C4-2B (cell line): Measurements from ENCODE around the gene ARHGAP15.

Experiments used
- H3K27ac ChIP-seq: fragments of 450-650 bp; 2 replicates; pipeline ENCODE4 v1.5.1; 2017
- ZFX ChIP-seq: fragments of 450-650 bp; IDR thresholded peaks from 2 replicates; pipeline ENCODE4 v1.6.1; 2017
- TF ChIP-seq, protein P1 (sequence below): fragments of 450-650 bp; conservative IDR thresholded peaks from 2 replicates; pipeline ENCODE4 v1.5.1; 2017; ENCODE audit warnings: mild to moderate bottlenecking

Gene ARHGAP15

DNA sequence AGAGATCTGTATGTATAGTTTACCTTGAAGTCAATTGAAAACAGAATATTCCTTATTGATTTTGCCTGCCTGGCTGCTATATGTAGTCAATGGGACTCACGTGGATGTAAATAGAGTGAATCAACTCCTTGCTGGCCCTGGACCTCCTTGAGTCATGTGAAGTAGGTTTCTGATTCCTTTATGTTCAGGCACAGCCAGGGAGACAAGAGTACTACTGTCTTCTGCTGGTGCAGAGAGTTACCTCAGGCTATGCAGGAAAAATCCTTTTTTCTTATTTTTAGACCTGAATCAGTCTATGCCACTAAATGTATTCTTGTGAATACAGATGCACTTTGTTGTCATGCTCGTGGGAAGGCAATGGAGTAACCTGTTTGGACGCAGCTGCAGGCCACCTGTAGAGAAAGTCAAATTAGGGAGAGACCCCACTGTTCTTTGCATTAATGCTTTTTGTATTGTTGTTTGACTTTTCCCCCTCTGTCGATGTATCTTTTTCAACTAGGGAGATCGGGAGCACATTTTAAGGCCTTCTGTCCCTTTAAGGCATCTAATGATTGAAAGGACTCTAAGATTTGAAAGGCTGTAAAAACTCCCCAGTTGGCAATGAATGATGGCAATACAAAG lies 473.9 kb downstream of the ARHGAP15 start:
- H3K27ac ChIP-seq: no peak overlapping the region
- TF ChIP-seq ZFX: no peak
- TF ChIP-seq, protein P1, sequence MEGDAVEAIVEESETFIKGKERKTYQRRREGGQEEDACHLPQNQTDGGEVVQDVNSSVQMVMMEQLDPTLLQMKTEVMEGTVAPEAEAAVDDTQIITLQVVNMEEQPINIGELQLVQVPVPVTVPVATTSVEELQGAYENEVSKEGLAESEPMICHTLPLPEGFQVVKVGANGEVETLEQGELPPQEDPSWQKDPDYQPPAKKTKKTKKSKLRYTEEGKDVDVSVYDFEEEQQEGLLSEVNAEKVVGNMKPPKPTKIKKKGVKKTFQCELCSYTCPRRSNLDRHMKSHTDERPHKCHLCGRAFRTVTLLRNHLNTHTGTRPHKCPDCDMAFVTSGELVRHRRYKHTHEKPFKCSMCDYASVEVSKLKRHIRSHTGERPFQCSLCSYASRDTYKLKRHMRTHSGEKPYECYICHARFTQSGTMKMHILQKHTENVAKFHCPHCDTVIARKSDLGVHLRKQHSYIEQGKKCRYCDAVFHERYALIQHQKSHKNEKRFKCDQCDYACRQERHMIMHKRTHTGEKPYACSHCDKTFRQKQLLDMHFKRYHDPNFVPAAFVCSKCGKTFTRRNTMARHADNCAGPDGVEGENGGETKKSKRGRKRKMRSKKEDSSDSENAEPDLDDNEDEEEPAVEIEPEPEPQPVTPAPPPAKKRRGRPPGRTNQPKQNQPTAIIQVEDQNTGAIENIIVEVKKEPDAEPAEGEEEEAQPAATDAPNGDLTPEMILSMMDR: no peak

DNA sequence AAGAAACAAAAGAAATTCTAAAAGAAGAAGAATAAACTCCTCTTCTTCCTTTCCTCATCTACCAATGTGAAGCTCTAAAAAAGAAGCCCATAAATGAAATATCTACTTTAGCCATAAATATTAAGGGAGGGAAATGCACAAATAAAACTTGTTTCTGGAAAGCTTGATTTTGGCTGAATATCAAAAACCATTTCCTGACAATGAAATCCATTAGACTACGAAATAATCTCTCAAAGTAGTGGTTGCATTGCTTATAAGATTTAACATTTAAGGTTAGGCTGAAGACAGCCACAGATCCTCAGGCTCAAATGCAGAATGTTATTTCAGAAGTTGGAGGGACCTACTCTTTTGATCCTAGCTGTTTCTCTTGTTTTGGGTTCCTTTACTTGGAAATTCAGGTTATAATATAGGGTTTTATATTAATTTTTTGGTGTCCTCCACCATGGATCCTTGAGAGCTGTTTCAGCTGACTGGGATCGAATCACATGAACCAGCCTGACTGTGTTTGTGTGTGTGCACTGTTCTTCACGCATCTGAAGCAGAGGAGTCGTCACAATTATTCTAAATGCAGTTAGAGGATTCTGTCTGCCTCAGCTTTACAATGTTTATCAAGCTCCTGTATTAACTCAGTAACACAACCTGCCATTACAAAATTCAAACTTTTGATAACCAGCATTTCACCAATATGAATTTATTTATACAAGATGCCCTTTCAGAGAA lies 474.8 kb downstream of the ARHGAP15 start:
- no peak overlapping the region for H3K27ac ChIP-seq
- TF ChIP-seq, protein P1: no peak
- no peak for TF ChIP-seq ZFX

DNA sequence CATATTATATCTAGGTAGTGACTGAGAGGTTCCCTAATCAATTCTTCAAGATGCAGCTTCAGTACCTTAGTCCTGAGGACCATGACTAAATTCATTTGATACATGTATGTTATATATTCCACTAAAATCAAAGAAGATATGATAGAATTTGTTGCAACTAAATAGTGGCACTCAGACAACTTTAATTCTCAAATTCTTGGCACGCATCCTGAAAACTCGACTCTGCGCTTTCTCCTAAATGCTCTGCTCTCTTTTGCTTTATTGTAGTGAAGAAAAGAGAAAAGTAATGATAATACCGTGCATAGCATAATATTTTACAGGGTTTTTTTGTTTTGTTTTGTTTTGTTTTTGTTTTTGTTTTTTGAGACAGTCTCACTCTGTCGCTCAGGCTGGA lies 475.3 kb downstream of the ARHGAP15 start:
- TF ChIP-seq, protein P1: no peak
- TF ChIP-seq ZFX: no peak
- H3K27ac ChIP-seq: no peak overlapping the region

DNA sequence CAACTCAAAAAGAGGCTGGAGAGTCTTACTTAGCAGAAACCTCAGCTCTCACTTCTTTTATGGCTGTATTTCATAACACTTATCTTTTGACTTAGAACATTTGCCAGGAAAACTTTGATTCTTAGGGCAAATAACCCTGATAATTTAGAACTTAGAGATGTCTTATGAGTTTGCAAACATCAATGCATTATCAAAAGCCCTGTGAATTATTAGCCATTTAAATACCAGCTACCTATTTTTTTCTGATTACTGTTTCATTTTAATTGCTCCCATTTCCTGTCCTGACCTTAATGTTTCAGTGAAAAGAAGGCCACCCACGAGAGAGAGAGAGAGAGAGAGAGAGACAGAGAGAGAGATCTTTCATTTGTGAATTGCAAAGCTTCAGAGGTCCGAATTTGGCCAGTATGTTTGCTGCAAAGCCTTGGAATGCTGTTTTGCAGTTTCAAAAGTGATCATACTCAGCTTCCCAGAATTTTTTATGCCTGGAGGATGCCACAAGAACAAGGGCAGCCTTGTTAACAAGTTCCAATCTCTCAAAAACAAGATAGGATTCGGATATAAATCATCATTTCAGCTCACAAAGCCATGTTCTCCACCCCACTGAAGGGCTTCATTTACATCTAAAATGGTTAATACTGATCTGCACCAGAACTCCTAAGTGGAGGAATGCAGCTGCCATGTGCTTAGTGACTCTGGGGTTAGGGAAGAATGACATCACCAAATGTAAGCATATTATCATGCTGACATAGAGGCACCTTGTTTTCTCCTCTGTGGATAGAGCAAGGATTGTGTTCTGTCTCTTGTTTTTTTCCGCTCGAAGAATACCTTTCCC lies 478.2 kb downstream of the ARHGAP15 start:
- TF ChIP-seq ZFX: no peak
- TF ChIP-seq, protein P1: no peak
- no peak overlapping the region for H3K27ac ChIP-seq

DNA sequence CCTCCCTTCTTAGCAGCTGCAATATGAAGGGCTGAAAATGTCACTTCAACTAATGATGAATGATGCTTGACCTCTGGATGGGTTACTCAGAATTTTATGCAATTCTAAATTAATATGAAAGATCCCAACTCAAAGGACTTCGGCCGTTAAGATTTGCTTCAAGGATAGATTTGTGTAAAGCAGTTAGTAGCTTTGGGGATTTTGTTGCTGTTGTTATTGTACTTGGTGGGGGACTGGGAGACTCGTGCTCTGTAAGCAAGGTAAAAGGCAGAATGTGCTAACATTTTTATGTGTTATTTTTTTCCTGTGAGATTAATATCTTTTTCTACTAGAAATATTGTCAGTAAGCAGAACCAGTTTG lies 478.8 kb downstream of the ARHGAP15 start:
- no peak overlapping the region for H3K27ac ChIP-seq
- TF ChIP-seq, protein P1: no peak
- no peak for TF ChIP-seq ZFX

DNA sequence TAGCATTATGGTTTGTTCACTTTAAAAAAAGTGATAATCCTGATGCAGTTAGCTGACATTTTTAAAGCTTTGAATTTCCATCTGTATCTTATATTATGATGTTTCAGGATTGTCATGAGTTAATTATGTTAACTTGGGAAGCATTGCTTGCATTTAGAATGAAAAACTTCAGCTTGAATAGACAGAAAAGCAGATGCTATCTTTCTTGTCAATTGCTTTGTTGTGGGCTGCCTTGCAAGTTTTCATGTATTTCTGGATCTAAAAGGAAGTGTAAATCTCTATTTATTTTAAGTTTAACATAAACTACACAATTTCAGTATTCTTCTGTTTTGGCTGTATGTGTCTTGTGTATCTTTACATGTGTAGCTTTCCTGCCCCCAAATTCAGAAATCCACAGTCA lies 479.5 kb downstream of the ARHGAP15 start:
- no peak overlapping the region for H3K27ac ChIP-seq
- TF ChIP-seq ZFX: no peak
- TF ChIP-seq, protein P1: no peak

DNA sequence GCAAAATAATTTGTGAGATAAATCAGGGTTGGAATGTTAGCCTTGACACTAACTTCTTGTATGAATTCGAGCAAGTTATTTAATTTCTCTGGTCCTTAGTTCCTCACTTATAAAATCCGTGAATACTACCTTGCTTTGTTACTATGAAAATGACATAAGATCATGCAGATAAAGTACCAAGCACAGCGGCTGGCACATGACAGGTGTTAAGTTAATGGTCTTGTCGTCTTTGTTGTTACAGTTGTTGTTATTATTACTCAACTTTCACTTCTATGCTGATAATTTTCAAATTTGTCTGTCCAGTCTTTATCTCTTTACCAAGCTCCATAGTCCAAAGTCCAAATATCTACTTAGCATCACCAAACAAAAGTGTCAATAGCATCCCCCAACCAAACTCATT lies 482.1 kb downstream of the ARHGAP15 start:
- TF ChIP-seq, protein P1: no peak
- no peak for TF ChIP-seq ZFX
- no peak overlapping the region for H3K27ac ChIP-seq
